Sciatic nerve (tissue), 2 donors: ENCODE results near the gene LGI1. TPM values are rescaled to one million over a fixed set of nuclear protein-coding genes. Genes with fewer than 3 reads are reported as not detected.
"Not testable (repeated sequence)": the region's sequence is repeated elsewhere in the genome, so short reads cannot be mapped to it uniquely, and the experiment has no call there.

ENCODE experiments used
- ATAC-seq: fragments of 200-7000 bp; cut with Tn5 transposase; one replicate; pipeline ENCODE4 v1.9.1; 2020; ENCODE audit warnings: mild to moderate bottlenecking, moderate library complexity
- DNase-seq: peaks from one replicate; pipeline ENCODE4 v3.0.0-alpha.2; 2020; ENCODE audit warnings: low spot score
- intact Hi-C: fragments of 100-400 bp; cut with DNase I; formaldehyde crosslinking; loops from one replicate; pipeline ENCODE4 v1.14.2; 2022
- total RNA-seq: library from RNA; stranded (reverse); fragmentation: NEBNext Ultra II Directional; extraction: Animal tissue kit (Norgen Biotek cat#: 25700); gene quantifications from one replicate; pipeline ENCODE4 v1.2.1, GENCODE V29; 2021
- donor health status: DM: no; HTN: no; CAD: no.
- donor health status: DM: no; HTN: no; CAD: no.

The LGI1 gene
- total RNA-seq, 1 donor from 2014 or later = 19.8 TPM

GRCh38 chr10:93796167-93796566, 38.4 kb downstream of the LGI1 start:
- DNase-seq (no peak), ATAC-seq (no peak)
- intact Hi-C loops = no loop called here

DNA sequence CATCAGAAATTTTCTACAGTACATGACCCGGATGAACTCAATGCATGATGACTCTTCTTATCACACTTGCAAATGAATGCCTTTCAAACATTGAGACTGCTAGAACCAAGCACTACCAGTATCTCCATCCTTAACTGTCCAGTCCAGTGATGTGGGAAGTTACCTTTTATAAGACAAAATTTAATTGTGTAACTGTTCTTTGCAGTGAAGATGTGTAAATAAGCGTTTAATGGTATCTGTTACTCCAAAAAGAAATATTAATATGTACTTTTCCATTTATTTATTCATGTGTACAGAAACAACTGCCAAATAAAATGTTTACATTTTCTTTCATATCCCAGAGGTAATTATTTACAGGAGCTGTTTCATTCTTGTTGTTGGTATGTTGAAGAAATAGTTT, 40.1 kb downstream of the LGI1 start:
- no peak for ATAC-seq
- no peak for DNase-seq
- intact Hi-C loops = no loop called here

DNA sequence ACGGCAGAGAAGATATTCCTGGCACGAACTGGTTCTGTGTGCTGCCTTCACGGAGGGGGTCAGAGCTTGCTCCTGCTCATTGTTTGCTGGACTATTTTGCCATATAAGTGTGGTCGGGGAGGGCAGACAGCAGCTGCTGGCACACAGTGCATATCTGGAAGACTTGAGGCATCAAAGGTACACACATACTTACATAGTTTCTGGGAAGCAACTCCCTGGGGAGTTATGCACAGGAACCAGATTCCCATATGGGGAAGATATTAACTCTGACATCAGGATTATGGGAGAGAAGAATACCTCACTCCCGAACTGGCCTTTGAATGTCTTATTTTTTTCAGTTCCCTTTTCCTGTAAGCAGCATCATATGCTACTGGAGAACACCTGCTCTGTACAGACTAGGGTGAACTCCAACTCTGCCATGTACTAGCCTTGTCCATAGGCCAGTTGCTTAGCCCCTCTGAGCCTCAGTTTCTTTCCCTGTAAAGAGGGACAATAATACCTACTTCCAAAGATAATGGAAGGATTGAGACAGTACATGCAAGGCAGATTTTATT, 41.5 kb downstream of the LGI1 start:
- ATAC-seq (no peak), DNase-seq (no peak)
- intact Hi-C loops = no loop called here

DNA sequence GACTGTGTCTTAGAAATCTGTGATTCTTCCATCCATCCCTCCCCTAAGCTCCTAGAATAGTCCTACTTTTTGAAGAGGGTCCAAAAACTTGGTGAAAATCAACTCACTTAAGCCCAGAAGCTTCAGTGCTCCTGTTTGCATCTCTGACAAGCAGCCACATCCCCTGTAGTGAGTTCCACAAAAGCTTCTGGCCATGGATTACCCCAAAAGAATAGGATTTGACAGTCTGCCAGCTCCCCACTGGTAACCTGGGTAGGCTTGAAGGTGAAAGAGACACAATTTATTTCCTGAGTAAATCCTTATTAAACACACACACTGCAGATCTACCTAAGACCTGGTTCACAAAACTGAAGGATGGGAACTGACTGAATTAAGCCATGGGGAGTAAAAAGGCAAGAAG, 46.5 kb downstream of the LGI1 start:
- ATAC-seq (no peak), DNase-seq (no peak)
- intact Hi-C loops = no loop called here

DNA sequence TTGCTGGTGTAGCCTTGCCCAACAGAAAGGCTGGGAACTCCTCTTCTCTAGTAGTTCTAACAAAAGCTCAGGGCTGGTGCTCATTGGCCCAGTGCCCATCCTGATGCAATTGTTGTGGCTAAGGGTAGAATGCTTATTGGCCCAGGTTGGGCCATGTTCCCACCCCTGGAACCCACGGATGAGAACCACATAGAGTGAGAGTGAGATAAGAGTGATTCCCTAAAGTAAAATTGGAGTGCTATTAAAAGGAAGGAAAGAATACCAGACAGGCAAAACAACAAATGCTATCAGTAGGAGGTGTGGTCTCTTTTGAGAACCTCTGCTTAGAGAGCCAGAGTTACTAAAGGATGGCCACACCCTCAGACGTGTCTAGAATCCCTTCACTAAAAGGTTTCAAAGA, 49.2 kb downstream of the LGI1 start:
- no peak for DNase-seq
- intact Hi-C loops = no loop called here
- ATAC-seq = no peak

DNA sequence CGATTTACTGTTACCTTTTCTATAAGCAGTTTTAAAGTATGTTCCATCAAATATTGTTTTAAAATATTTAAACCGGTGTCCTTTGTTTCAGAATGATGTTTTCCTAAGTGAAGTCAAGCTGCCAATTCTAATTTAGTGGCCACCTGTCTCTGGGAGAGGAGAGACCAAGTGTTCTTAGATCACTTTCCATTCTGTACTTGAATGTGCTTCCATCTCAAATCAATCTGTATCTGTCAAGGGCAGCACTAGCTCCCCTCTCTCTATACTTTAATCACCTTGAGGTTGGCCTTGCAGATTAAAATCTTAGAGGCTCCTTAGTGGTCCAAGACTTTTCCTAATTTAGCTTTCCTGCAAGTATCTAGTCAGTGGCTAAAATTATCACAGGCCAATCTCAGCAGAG, 49.6 kb downstream of the LGI1 start:
- intact Hi-C loops = no loop called here
- ATAC-seq (no peak), DNase-seq (no peak)

- intact Hi-C loops = no loop called here
- ATAC-seq (no peak), DNase-seq (no peak)
These were observed 55.1 kb downstream of the LGI1 start for GRCh38 chr10:93812659-93813338.

DNA sequence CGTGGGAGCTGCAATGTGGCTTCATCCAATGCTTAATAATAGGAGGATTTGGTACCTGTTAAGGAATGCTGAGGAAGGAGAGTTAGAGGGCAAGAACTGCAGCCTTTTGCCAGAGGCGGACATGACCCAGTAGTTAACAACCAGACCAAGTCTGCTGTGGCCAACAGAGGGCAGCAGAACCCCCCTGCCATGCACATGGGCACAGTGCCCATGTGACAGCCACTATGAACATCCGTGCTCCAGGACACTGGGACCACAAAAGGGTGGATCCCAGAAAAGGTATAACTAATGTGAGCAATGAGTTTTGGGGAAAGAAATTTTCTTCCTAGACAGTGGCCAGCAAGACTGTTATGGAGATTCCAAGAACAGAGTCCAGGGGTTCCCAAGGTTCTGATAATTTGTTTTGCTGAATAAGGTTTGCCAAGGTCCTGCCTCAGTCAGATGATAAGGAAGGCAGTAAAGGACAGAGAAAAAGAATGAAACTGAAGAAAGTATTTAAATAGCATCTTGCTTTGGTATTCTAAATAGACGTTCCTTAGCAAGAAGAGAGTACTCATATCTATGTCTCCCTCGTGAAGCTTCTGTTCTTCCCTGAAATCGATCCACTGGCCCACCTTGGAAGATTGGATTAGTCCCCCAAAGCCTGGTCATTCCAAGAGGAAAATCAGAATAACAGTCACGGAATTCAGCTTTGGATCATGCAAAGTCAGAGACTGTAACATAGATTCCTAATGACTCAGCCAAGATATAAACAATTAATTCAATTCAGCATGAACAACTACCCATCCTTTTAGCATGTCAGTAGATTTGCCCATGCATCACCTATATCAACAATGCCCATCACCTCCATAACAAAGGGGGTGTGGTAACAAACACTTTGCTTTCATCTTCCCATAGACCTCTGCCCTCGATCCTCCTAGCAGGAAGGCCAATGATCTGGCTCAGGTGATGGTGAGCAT, 56.0 kb downstream of the LGI1 start:
- peak; percentile 54 for ATAC-seq
- DNase-seq = peak; percentile 77
- intact Hi-C loops = no loop called here

DNA sequence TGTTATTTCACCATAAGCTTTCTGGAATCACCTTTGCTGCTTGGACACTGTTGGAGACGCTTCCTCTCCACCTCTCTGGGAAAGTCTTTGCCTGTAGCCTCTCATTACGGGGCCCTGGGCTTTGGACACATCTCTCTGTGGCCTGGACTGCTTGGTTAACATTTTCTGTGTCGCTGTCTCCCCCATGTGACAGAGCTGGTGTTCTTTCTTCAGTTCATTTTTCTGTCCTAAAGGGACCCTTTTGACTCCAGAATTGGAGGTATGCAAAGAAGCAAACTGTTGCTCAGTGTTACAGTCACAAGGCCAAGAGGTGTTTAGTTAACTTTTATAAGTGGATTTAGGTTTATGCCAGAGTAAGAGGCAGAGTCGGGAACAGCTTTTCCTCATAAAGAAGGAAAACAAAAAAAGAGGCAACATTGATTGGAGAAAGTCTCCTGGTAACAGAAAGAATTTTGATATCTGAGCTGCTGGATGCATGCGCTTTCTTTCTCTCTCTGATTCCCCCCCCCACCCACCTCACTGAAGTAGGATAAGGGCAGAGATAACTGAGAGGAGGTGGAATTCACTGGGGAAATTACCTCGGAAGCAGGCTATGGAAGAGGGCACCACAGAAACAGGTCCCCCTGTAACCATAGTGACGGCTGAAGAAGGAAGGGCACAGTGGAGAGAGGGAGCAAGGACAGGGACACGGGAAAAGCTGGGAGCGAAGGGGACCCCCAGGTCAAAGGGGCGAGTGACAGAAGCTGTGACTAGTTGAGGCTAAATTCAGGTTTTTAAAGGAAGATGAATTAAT, 57.8 kb downstream of the LGI1 start:
- ATAC-seq (peak; percentile 80), DNase-seq (no peak)
- intact Hi-C loops = no loop called here

DNA sequence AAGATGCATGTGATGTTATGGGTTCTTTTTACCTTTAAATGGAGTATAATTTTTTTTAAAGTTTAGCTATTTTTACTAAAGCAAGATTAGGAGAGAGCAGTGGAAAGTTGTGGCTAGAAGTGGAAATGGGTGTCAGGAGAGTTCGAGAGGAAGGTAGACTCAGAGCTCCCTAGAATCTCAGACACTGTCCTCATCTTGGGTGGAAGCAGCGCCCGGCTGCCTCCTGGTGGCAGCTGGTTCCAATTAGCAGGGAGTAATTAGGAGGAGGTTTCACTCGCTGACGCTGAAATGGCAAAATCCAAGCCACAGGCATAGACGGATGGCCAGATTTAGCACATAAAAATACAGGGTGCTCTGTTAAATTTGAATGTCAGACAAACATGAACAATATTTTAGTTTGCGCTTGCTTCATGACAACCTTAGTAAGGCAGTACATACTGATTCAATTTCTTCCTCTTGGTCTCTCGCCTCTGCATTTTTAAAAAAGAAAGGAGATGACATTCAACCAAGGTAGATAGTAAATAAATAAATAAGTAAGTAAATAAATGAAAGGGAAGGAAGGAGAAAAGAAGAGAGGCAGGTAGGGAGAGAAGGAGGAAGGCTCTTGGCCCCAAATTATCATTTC, 58.5 kb downstream of the LGI1 start:
- ATAC-seq (peak; percentile 93), DNase-seq (peak; percentile 81)
- intact Hi-C loops = no loop called here

DNA sequence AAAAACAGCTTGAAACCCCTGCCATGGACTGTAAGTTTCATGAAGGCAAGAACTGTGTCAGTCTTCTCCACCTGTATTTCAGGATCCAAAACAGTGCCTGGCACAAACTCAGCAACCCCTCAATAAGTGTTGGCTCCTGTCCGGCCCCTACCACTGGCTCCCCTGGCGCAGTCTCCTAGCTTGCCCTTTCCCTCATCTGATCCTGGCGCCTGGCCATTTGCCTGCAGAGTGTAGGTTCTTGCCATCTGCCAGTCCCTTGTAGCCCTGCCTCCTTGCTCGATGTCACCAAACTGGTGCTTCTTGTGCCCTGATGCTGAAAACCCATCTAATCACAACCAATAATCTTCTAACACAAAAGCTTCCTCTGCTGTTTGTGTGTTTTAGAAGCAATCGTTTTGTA, 60.4 kb downstream of the LGI1 start:
- ATAC-seq = no peak
- intact Hi-C loops = no loop called here

GRCh38 chr10:93819520-93819919, 61.8 kb downstream of the LGI1 start:
- no peak for DNase-seq
- intact Hi-C loops = no loop called here
- ATAC-seq = no peak

More for the DNA sequence above, 60.4 kb downstream of the LGI1 start:
- no peak for DNase-seq

DNA sequence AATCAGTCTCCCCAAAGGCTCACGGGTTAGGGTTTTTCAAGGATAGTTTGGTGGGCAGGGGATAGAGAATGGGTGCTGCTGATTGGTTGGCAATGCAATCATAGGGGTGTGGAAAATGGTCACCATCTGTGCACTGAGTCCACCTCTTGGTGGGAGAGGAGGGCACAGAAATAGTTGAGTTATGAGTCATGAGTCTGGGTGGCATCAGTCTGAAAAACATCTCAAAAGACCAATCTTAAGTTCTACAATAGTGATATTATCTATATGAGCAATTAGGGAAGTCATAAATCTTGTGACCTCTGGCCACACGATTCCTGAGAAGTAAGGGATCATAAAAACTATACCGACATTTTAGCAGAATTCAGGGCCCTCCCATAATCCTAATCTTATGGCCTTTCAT, 62.7 kb downstream of the LGI1 start:
- DNase-seq (no peak), ATAC-seq (no peak)
- intact Hi-C loops = no loop called here

GRCh38 chr10:93821051-93821772, 63.5 kb downstream of the LGI1 start:
- ATAC-seq (no peak), DNase-seq (no peak)
- intact Hi-C loops = no loop called here

DNA sequence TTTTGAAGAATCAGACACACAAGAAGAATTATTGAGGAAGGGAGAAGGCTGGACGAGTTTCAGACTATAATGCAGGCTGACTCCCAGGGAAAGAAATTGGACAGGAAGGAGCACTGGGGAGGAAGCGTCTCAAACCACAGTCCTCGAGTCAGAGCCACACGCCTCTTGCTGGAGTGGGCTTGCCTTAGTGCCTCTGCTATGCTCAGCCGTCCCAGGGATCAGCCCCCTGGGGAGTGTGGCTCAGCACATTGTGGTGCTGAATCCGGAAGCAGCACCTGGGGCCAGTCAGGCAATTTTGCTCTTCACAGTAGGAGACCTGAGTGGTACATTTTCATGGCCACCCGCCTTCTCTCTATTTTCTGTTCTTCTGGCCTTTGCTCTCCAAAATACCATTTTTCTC, 68.6 kb downstream of the LGI1 start:
- DNase-seq (no peak), ATAC-seq (no peak)
- intact Hi-C loops = no loop called here

GRCh38 chr10:93827056-93827804, 69.5 kb downstream of the LGI1 start:
- DNase-seq (no peak), ATAC-seq (no peak)
- intact Hi-C loops = no loop called here

DNA sequence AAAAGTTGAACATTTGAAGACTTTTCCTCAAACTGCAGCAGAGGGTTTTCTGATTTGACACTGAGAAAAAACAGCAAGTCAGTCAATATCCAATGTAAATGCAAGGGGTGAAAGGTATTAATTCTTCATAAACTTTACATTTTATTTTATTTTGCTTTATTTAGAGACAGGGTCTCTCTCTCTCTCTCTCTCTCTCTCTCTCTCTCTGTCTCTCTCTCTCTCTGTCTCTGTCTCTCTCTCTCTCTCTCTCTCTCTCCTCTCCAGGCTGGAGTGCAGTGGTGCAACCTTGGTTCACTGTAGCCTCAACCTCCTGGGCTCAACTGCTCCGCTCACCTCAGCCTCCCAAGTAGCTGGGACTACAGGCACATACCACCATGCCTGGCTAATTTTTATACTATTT, 73.3 kb downstream of the LGI1 start:
- ATAC-seq, intact Hi-C loops, DNase-seq: not testable (repeated sequence)

GRCh38 chr10:93835770-93836169, 78.0 kb downstream of the LGI1 start:
- no peak for DNase-seq
- intact Hi-C loops = no loop called here
- ATAC-seq = no peak
